Tibial artery (tissue), 4 donors: ENCODE results near the gene HECTD4.

Source experiments
- DNase-seq, 2 donors: peaks; one replicate each; pipeline ENCODE4 v3.0.0-alpha.2; 2019
- H3K27ac ChIP-seq, 2 donors: fragments of 200-600 bp; sonication (generic) in 1 of 2; 1 replicate in 1 of 2; 2 replicates in 1 of 2; pipeline ENCODE4 v1.5.1; 2018 to 2019; ENCODE audit warnings: mild to moderate bottlenecking in 1 of 2
- H3K27me3 ChIP-seq, 2 donors: fragments of 200-600 bp; sonication (generic) in 1 of 2; one replicate each; pipeline versions ENCODE4 v1.5.1 to v1.6.0; 2016 to 2019
- H3K36me3 ChIP-seq, 3 donors: fragments of 200-600 bp; sonication (generic) in 2 of 3; one replicate each; pipeline ENCODE4 v1.5.1; 2016 to 2019; ENCODE audit warnings: mild to moderate bottlenecking in 2 of 3
- H3K4me1 ChIP-seq, 4 donors: fragments of 200-600 bp; sonication (generic) in 2 of 4; 1 replicate in 3 of 4; 2 replicates in 1 of 4; pipeline ENCODE4 v1.5.1; 2016 to 2019
- H3K4me3 ChIP-seq, 2 donors: fragments of 200-600 bp; sonication (generic) in 1 of 2; 1 replicate in 1 of 2; 2 replicates in 1 of 2; pipeline ENCODE4 v1.5.1; 2018 to 2019; ENCODE audit warnings: mild to moderate bottlenecking in 2 of 2
- H3K9me3 ChIP-seq, 3 donors: fragments of 200-600 bp; sonication (generic) in 1 of 3; one replicate each; pipeline ENCODE4 v1.5.1; 2016 to 2019
- CTCF ChIP-seq, 2 experiments: fragments of 200-600 bp in 1 of 2; fragments of 450-650 bp in 1 of 2; IDR thresholded peaks; one replicate each; pipeline ENCODE4 v1.5.1; 2017 to 2019; ENCODE audit warnings: antibody characterized with exemption in 2 of 2, mild to moderate bottlenecking in 1 of 2, moderate library complexity in 1 of 2
- intact Hi-C: fragments of 100-400 bp; cut with DNase I; formaldehyde crosslinking; loops from one replicate; pipeline ENCODE4 v1.15.0; 2023; ENCODE audit warnings: low total_unique reads

Gene HECTD4

GRCh38 chr12:112425582-112426382, 43.6 kb upstream of the HECTD4 start:
- Histone ChIP-seq H3K27ac (no peak overlapping the region), H3K4me3 (no peak overlapping the region), H3K36me3 (peaks cover 0 to 3% (median 0%) of the 10 kb centered on the region in 3 donors), H3K27me3 (no peaks in the 10 kb centered on the region), H3K9me3 (no peaks in the 10 kb centered on the region), H3K4me1 (peaks cover 0 to 35% (median 19%) of the 10 kb centered on the region in 4 donors)
- intact Hi-C loops, result no loop called here
- DNase-seq, result no peak
- no peak for TF ChIP-seq CTCF (IDR thresholded peaks at IDR 0.05)

- H3K4me3 ChIP-seq, result no peak overlapping the region
- no peak for DNase-seq
- no peak for TF ChIP-seq CTCF (IDR thresholded peaks at IDR 0.05)
- H3K4me1 ChIP-seq, result peaks cover 0 to 48% (median 33%) of the 10 kb centered on the region in 4 donors
- H3K27me3 ChIP-seq, result no peaks in the 10 kb centered on the region
- no peak overlapping the region for H3K27ac ChIP-seq
- H3K36me3 ChIP-seq, result no peaks in the 10 kb centered on the region
- no peaks in the 10 kb centered on the region for H3K9me3 ChIP-seq
- intact Hi-C loops, result no loop called here
These were observed 41.9 kb upstream of the HECTD4 start for GRCh38 chr12:112424126-112424525.

GRCh38 chr12:112422531-112422930, 40.3 kb upstream of the HECTD4 start:
- Histone ChIP-seq H3K9me3 (no peaks in the 10 kb centered on the region), H3K36me3 (no peaks in the 10 kb centered on the region), H3K4me3 (no peak overlapping the region), H3K4me1 (peaks cover 0 to 58% (median 40%) of the 10 kb centered on the region in 4 donors), H3K27me3 (no peaks in the 10 kb centered on the region), H3K27ac (no peak overlapping the region)
- peak in 1 of 2 donors; percentile 54 for DNase-seq
- no peak for TF ChIP-seq CTCF (IDR thresholded peaks at IDR 0.05)
- intact Hi-C loops, result no loop called here

GRCh38 chr12:112421363-112421762, 39.1 kb upstream of the HECTD4 start:
- Histone ChIP-seq H3K4me3 (no peak overlapping the region), H3K9me3 (no peaks in the 10 kb centered on the region), H3K36me3 (no peaks in the 10 kb centered on the region), H3K27ac (no peak overlapping the region), H3K27me3 (no peaks in the 10 kb centered on the region), H3K4me1 (peaks cover 0 to 58% (median 41%) of the 10 kb centered on the region in 4 donors)
- TF ChIP-seq CTCF (IDR thresholded peaks at IDR 0.05), result no peak
- intact Hi-C loops, result no loop called here
- no peak for DNase-seq

GRCh38 chr12:112420740-112421139, 38.5 kb upstream of the HECTD4 start:
- Histone ChIP-seq H3K4me1 (peaks cover 0 to 58% (median 41%) of the 10 kb centered on the region in 4 donors), H3K9me3 (no peaks in the 10 kb centered on the region), H3K27ac (no peak overlapping the region), H3K27me3 (no peaks in the 10 kb centered on the region), H3K4me3 (no peak overlapping the region), H3K36me3 (no peaks in the 10 kb centered on the region)
- intact Hi-C loops, result no loop called here
- no peak for DNase-seq
- no peak for TF ChIP-seq CTCF (IDR thresholded peaks at IDR 0.05)
